H1 (cell line): Measurements from ENCODE around the gene SCAND1. TPM values are rescaled to one million over a fixed set of nuclear protein-coding genes. Genes with fewer than 3 reads are reported as not detected.

Experiments
- CTCF ChIA-PET: fragments of 300-600 bp; sonication (Branson Sonifier 250); formaldehyde crosslinking; loops from one replicate; lab custom pipeline; 2021; ENCODE audit not compliant: partially characterized antibody; lab: Charles Lee
- POLR2A ChIA-PET: fragments of 300-600 bp; sonication (Branson Sonifier 250); formaldehyde crosslinking; loops from one replicate; lab custom pipeline; 2021; ENCODE audit warnings: inconsistent platforms; ENCODE audit not compliant: partially characterized antibody; lab: Charles Lee
- DNase-seq, 2 experiments: peaks; one replicate each; pipeline versions ENCODE4 v3.0.0 to v3.0.0-alpha.2; 2010 to 2022; ENCODE audit warnings: low spot score in 2 of 2, low read depth in 1 of 2, mixed read lengths in 1 of 2
- FAIRE-seq: peaks from 2 replicates; lab custom pipeline; 2011; peaks lifted over from hg19 to GRCh38; lab: Jason Lieb, UNC
- H2AFZ ChIP-seq: 2 replicates; pipeline ENCODE4 v1.8.1; 2012; ENCODE audit warnings: low read length, inconsistent platforms
- H2AK5ac ChIP-seq: 2 replicates; pipeline ENCODE4 v1.6.1; 2013; ENCODE audit warnings: low read depth, low read length
- H2BK120ac ChIP-seq: replicated peaks from 2 replicates; pipeline ENCODE3; 2013; ENCODE audit warnings: low read depth, low read length, inconsistent platforms
- H2BK12ac ChIP-seq: 2 replicates; pipeline ENCODE4 v1.6.1; 2013; ENCODE audit warnings: low read depth, low read length
- H2BK15ac ChIP-seq: 2 replicates; pipeline ENCODE4 v1.6.1; 2013; ENCODE audit warnings: low read length
- H2BK20ac ChIP-seq: 2 replicates; pipeline ENCODE4 v1.6.1; 2013; ENCODE audit warnings: low read length
- H2BK5ac ChIP-seq: 2 replicates; pipeline ENCODE4 v1.6.1; 2013; ENCODE audit warnings: low read depth, low read length
- H3K14ac ChIP-seq: 2 replicates; pipeline ENCODE4 v1.6.1; 2013; ENCODE audit warnings: inconsistent platforms; ENCODE audit not compliant: insufficient read length
- H3K18ac ChIP-seq: 2 replicates; pipeline ENCODE4 v1.6.1; 2013; ENCODE audit warnings: low read length; ENCODE audit errors: extremely low read depth
- H3K23ac ChIP-seq: 2 replicates; pipeline ENCODE4 v1.6.1; 2013; ENCODE audit warnings: inconsistent platforms; ENCODE audit not compliant: insufficient read length
- H3K23me2 ChIP-seq: 2 replicates; pipeline ENCODE4 v1.6.1; 2013; ENCODE audit warnings: low read depth, low read length
- H3K27ac ChIP-seq: 2 replicates; pipeline ENCODE4 v1.6.1; 2011; ENCODE audit warnings: low read depth, low read length, inconsistent platforms
- H3K27me3 ChIP-seq, 4 experiments: replicated peaks in 1 of 4; 1 replicate in 1 of 4; 2 replicates in 3 of 4; pipeline versions ENCODE4 v1.6.1 to v1.8.1; 2011 to 2013; ENCODE audit warnings: low read length in 3 of 4, mild to moderate bottlenecking in 3 of 4, inconsistent platforms in 2 of 4, mixed read lengths in 2 of 4, moderate library complexity in 1 of 4; ENCODE audit not compliant: control insufficient read depth in 3 of 4, insufficient read depth in 3 of 4; ENCODE audit errors: extremely low read depth in 1 of 4
- H3K36me3 ChIP-seq, 4 experiments: 2 replicates each; pipeline versions ENCODE4 v1.6.1 to v1.8.1; 2011 to 2013; ENCODE audit warnings: mild to moderate bottlenecking in 4 of 4, low read length in 3 of 4, moderate library complexity in 2 of 4, control low read depth in 1 of 4, inconsistent platforms in 1 of 4; ENCODE audit not compliant: insufficient read depth in 4 of 4, control insufficient read depth in 2 of 4
- H3K4ac ChIP-seq: replicated peaks from 2 replicates; pipeline ENCODE3; 2013; ENCODE audit warnings: low read length, low read depth, mixed read lengths, inconsistent platforms; ENCODE audit not compliant: insufficient read length
- H3K4me1 ChIP-seq, 4 experiments: replicated peaks in 1 of 4; 1 replicate in 1 of 4; 2 replicates in 3 of 4; pipeline versions ENCODE4 v1.6.1 to v1.8.1; 2011 to 2013; ENCODE audit warnings: low read length in 3 of 4, inconsistent platforms in 2 of 4, mixed read lengths in 1 of 4; ENCODE audit not compliant: insufficient read depth in 4 of 4, control insufficient read depth in 3 of 4
- H3K4me2 ChIP-seq, 2 experiments: 2 replicates each; pipeline versions ENCODE4 v1.6.1 to v1.8.1; 2011 to 2013; ENCODE audit warnings: low read depth in 2 of 2, low read length in 2 of 2, control low read depth in 1 of 2, inconsistent platforms in 1 of 2, mild to moderate bottlenecking in 1 of 2; ENCODE audit not compliant: insufficient read depth in 1 of 2
- H3K4me3 ChIP-seq, 4 experiments: fragments of 200-600, 300-600 bp in 1 of 4; sonication (generic), shearing (Covaris generic), sonication (Bioruptor Twin) in 1 of 4; 2 replicates each; pipeline versions ENCODE4 v1.5.1 to v1.8.1; 2011 to 2016; ENCODE audit warnings: low read length in 4 of 4, low read depth in 3 of 4, control low read depth in 2 of 4, inconsistent platforms in 2 of 4, mild to moderate bottlenecking in 2 of 4, mixed read lengths in 1 of 4, moderate library complexity in 1 of 4; ENCODE audit not compliant: insufficient read depth in 2 of 4; ENCODE audit errors: extremely low read depth in 1 of 4
- H3K56ac ChIP-seq: replicated peaks from 2 replicates; pipeline ENCODE3; 2013; ENCODE audit warnings: low read depth, mild to moderate bottlenecking, mixed read lengths, low read length, inconsistent platforms; ENCODE audit not compliant: insufficient read length
- H3K79me1 ChIP-seq: 2 replicates; pipeline ENCODE4 v1.6.1; 2013; ENCODE audit warnings: low read depth, low read length, control low read depth
- H3K79me2 ChIP-seq, 2 experiments: 2 replicates each; pipeline versions ENCODE4 v1.6.1 to v1.8.1; 2012 to 2013; ENCODE audit warnings: low read length in 2 of 2, mild to moderate bottlenecking in 2 of 2, inconsistent platforms in 1 of 2; ENCODE audit not compliant: insufficient read depth in 2 of 2, control insufficient read depth in 1 of 2
- H3K9ac ChIP-seq, 4 experiments: replicated peaks in 1 of 4; 1 replicate in 1 of 4; 2 replicates in 3 of 4; pipeline versions ENCODE4 v1.6.1 to v1.8.1; 2011 to 2013; ENCODE audit warnings: low read depth in 3 of 4, low read length in 3 of 4, control low read depth in 2 of 4, mild to moderate bottlenecking in 2 of 4, moderate library complexity in 2 of 4, inconsistent platforms in 1 of 4; ENCODE audit errors: extremely low read depth in 1 of 4
- H3K9me3 ChIP-seq, 2 experiments: 2 replicates each; pipeline versions ENCODE4 v1.6.1 to v1.8.1; 2012 to 2013; ENCODE audit warnings: mild to moderate bottlenecking in 2 of 2, moderate library complexity in 2 of 2, control low read depth in 1 of 2, inconsistent platforms in 1 of 2, low read depth in 1 of 2, low read length in 1 of 2, mixed read lengths in 1 of 2; ENCODE audit not compliant: insufficient read depth in 2 of 2
- H4K20me1 ChIP-seq, 2 experiments: replicated peaks in 1 of 2; 2 replicates each; pipeline versions ENCODE3 to v1.8.1; 2011 to 2013; ENCODE audit warnings: inconsistent platforms in 2 of 2, low read length in 2 of 2, mild to moderate bottlenecking in 1 of 2; ENCODE audit not compliant: insufficient read depth in 2 of 2, control insufficient read depth in 1 of 2
- H4K5ac ChIP-seq: 2 replicates; pipeline ENCODE4 v1.6.1; 2013; ENCODE audit warnings: low read length, low read depth, mixed read lengths, inconsistent platforms; ENCODE audit not compliant: insufficient read length
- H4K8ac ChIP-seq: 2 replicates; pipeline ENCODE4 v1.8.0; 2013; ENCODE audit warnings: mild to moderate bottlenecking, moderate library complexity, low read length, inconsistent platforms; ENCODE audit not compliant: insufficient read depth; ENCODE audit errors: extremely low read depth
- H4K91ac ChIP-seq: replicated peaks from 2 replicates; pipeline ENCODE3; 2013; ENCODE audit warnings: low read length, mixed read lengths, inconsistent platforms; ENCODE audit not compliant: insufficient read length
- BACH1 ChIP-seq: IDR thresholded peaks from 2 replicates; pipeline ENCODE4 v1.6.1; 2012; ENCODE audit warnings: low read length, improper control_type of control experiment
- BCL11A ChIP-seq, 2 experiments: IDR thresholded peaks; one replicate each; pipeline ENCODE4 v1.6.1; 2011; ENCODE audit warnings: low read depth in 2 of 2, low read length in 2 of 2, mild to moderate bottlenecking in 2 of 2
- CHD1 ChIP-seq: IDR thresholded peaks from 2 replicates; pipeline ENCODE4 v1.6.1; 2012; ENCODE audit warnings: low read depth, low read length, improper control_type of control experiment
- CTBP2 ChIP-seq: IDR thresholded peaks from 2 replicates; pipeline ENCODE4 v1.7.0; 2011; ENCODE audit warnings: borderline replicate concordance, mild to moderate bottlenecking, moderate library complexity, mixed read lengths, low read length; ENCODE audit not compliant: insufficient read depth, insufficient read length
- FOSL1 ChIP-seq: IDR thresholded peaks from 2 replicates; pipeline ENCODE4 v1.6.1; 2011; ENCODE audit warnings: mild to moderate bottlenecking, low read depth, low read length, moderate library complexity; ENCODE audit not compliant: insufficient read depth
- HDAC2 ChIP-seq, 2 experiments: fragments of 300-600 bp in 1 of 2; sonication (generic) in 1 of 2; IDR thresholded peaks; 2 replicates each; pipeline ENCODE4 v1.6.1; 2011 to 2012; ENCODE audit warnings: low read depth in 2 of 2, low read length in 2 of 2, mild to moderate bottlenecking in 2 of 2, moderate library complexity in 2 of 2, borderline replicate concordance in 1 of 2, inconsistent platforms in 1 of 2
- JUND ChIP-seq: IDR thresholded peaks from 2 replicates; pipeline ENCODE4 v1.6.1; 2011; ENCODE audit warnings: mild to moderate bottlenecking, improper control_type of control experiment, low read length
- KDM1A ChIP-seq: fragments of 200-600, 300-600 bp; sonication (generic); IDR thresholded peaks from 2 replicates; pipeline ENCODE4 v1.7.1; 2016; ENCODE audit warnings: mild to moderate bottlenecking, low read length, borderline replicate concordance
- KDM4A ChIP-seq: IDR thresholded peaks from one replicate; pipeline ENCODE4 v1.7.1; 2012; ENCODE audit warnings: low read depth, mild to moderate bottlenecking, moderate library complexity, low read length, inconsistent platforms; ENCODE audit not compliant: severe bottlenecking
- PHF8 ChIP-seq: fragments of 200-600 bp; sonication (generic); conservative IDR thresholded peaks from 2 replicates; pipeline ENCODE4 v1.7.1; 2012; ENCODE audit warnings: low read depth, mild to moderate bottlenecking, inconsistent platforms, low read length, moderate library complexity
- POLR2A ChIP-seq, 2 experiments: IDR thresholded peaks; 1 replicate in 1 of 2; 2 replicates in 1 of 2; pipeline ENCODE4 v1.6.1; 2011; ENCODE audit warnings: low read depth in 2 of 2, low read length in 2 of 2, mild to moderate bottlenecking in 2 of 2; ENCODE audit errors: control extremely low read depth in 1 of 2
- SAP30 ChIP-seq: fragments of 300-600 bp; sonication (generic); IDR thresholded peaks from 2 replicates; pipeline ENCODE4 v1.7.1; 2012; ENCODE audit warnings: low read length, moderate library complexity, mild to moderate bottlenecking, inconsistent platforms; ENCODE audit not compliant: insufficient read depth, insufficient replicate concordance
- WGBS, 2 experiments: shearing (Covaris generic) in 1 of 2; methylation state at CpG; one replicate each; pipeline versions ENCODE4 v1.1.6 to v1.1.7; 2013 to 2015; ENCODE audit warnings: low lambda C conversion rate in 2 of 2, mixed read lengths in 2 of 2, inconsistent platforms in 1 of 2, low coverage in 1 of 2, missing lambda C conversion rate in 1 of 2; ENCODE audit not compliant: insufficient replicate concordance in 2 of 2, insufficient coverage in 1 of 2, insufficient read length in 1 of 2; ENCODE audit errors: extremely low coverage in 1 of 2, missing lambda C conversion rate in 1 of 2; 5-methylcytosine and 5-hydroxymethylcytosine counted together
- polyA plus RNA-seq, 7 experiments: library from polyadenylated mRNA; depleted of rRNA in 3 of 7; stranded (reverse) in 5 of 7; unstranded in 2 of 7; fragments of >200 nt in 5 of 7; fragments of 200-250 nt in 2 of 7; gene quantifications; 1 replicate in 5 of 7; 2 replicates in 1 of 7; 4 replicates in 1 of 7; pipeline versions ENCODE4 v1.2.1 to v1.2.3, GENCODE V29; 2011 to 2013; ENCODE audit warnings: missing spikeins in 2 of 7, mixed read lengths in 2 of 7
- total RNA-seq: library from RNA; stranded (reverse); fragmentation: NEBNext Ultra II Directional; extraction: Animal tissue kit (Norgen Biotek cat#: 25700); gene quantifications from 2 replicates; pipeline ENCODE4 v1.2.1, GENCODE V29; 2021
- TF ChIP-seq, protein P1 (sequence below): IDR thresholded peaks from 2 replicates; pipeline ENCODE4 v1.6.1; 2011; ENCODE audit warnings: low read depth, mild to moderate bottlenecking, low read length; ENCODE audit not compliant: insufficient read depth

Gene SCAND1
- total and polyA plus RNA-seq, 2 of the 8 experiments (the other 6 are each of a cell fraction or from before 2014, with no cell fraction given) = 73.1 to 83.7 TPM

DNA sequence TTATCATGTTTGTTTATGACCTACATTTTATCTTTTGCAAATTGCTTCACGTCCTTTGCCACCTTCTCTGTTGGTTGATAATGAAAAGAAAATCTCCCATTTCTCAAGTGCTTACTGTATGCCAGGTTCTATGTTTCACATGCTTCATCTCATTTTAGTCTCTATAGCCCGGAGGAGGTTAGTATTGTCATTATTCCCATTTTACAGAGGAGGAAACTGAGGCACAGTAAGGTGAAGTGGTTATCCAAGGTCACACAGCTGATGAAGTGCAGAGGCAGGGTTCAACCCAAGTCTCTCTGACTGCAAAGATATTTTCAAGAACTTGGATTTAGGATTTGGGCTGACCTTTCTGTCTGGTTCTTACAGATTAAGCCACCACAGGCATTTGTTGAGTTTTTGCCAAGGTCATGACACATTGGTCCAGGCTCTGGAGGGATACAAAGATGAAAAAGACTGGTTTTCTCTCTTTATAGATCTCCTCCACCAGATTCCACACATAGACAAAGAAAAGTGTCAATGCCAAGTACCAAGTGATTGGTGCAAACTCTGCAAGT lies 34.7 kb upstream of the SCAND1 start:
- CTCF ChIA-PET = interaction anchor here (1.1 to 11.8 kb wide), 4 partner anchors 9 to 148 kb away, joined by 3 to 244 read pairs (median 74); partner anchors contain the start of gene SCAND1
- H3K79me2 ChIP-seq = no peaks in the 10 kb centered on the region
- TF ChIP-seq, protein P1, sequence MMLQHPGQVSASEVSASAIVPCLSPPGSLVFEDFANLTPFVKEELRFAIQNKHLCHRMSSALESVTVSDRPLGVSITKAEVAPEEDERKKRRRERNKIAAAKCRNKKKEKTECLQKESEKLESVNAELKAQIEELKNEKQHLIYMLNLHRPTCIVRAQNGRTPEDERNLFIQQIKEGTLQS = no peak
- TF ChIP-seq CHD1 (no peak), POLR2A (IDR thresholded peaks at IDR 0.05; ENCODE audit: control extremely low read depth in 1 of 2, low read depth in 2 of 2, low read length in 2 of 2) (no peak), SAP30 (no peak), CTBP2 (no peak), KDM4A (no peak), FOSL1 (no peak), KDM1A (no peak), JUND (no peak), BCL11A (IDR thresholded peaks at IDR 0.05; ENCODE audit: low read depth in 2 of 2, low read length in 2 of 2) (no peak), BACH1 (no peak), HDAC2 (IDR thresholded peaks at IDR 0.05; ENCODE audit: borderline replicate concordance in 1 of 2, low read depth in 2 of 2, low read length in 2 of 2) (no peak), PHF8 (no peak)

More for the DNA sequence above, 34.7 kb upstream of the SCAND1 start:
- Histone ChIP-seq H4K8ac (no peak overlapping the region), H4K20me1 (no peaks in the 10 kb centered on the region), H4K5ac (no peak overlapping the region), H4K91ac (no peak overlapping the region), H3K4me3 (no peak overlapping the region), H2BK5ac (no peak overlapping the region), H3K27me3 (no peaks in the 10 kb centered on the region), H3K56ac (no peak overlapping the region), H3K9me3 (no peaks in the 10 kb centered on the region), H2AFZ (no peak overlapping the region), H3K14ac (no peak overlapping the region), H2BK20ac (no peak overlapping the region), H2BK12ac (no peak overlapping the region), H2AK5ac (no peak overlapping the region), H2BK120ac (no peak overlapping the region), H3K18ac (no peak overlapping the region), H2BK15ac (no peak overlapping the region), H3K4me1 (no peaks in the 10 kb centered on the region; a peak in 1 of 7 replicates), H3K79me1 (no peaks in the 10 kb centered on the region), H3K23me2 (no peaks in the 10 kb centered on the region), H3K4me2 (no peak overlapping the region), H3K4ac (no peak overlapping the region), H3K27ac (no peak overlapping the region), H3K36me3 (no peaks in the 10 kb centered on the region), H3K9ac (no peak overlapping the region), H3K23ac (no peak overlapping the region)
- FAIRE-seq = no peak
- WGBS, 2 experiments = 85% methylated on average over 2 of the region's 2 CpGs; no CpG with 5 or more reads in 1 of the 2 experiments
- no peak for DNase-seq
- POLR2A ChIA-PET = no interaction called here
